Mesothelial cell of epicardium (in vitro differentiated cells): ENCODE measurements around the gene SPATS2L. TPM values are rescaled to one million over a fixed set of nuclear protein-coding genes. Genes with fewer than 3 reads are reported as not detected.
A peak's percentile ranks its signal among the peaks of the same experiment; 100 is the strongest.

ENCODE experiments used
- DNase-seq, 2 experiments: peaks; one replicate each; pipeline ENCODE4 v3.0.0; 2021; ENCODE audit warnings: low spot score in 2 of 2; ENCODE audit not compliant: unreplicated experiment in 2 of 2
- H3K27ac Mint-ChIP-seq: 2 replicates; pipeline ENCODE4 v1.8.0; 2021; ENCODE audit warnings: mixed read lengths
- H3K27me3 Mint-ChIP-seq: 2 replicates; pipeline ENCODE4 v1.8.0; 2021; ENCODE audit warnings: low read depth, mixed read lengths
- H3K36me3 Mint-ChIP-seq: 2 replicates; pipeline ENCODE4 v1.8.0; 2021; ENCODE audit warnings: mixed read lengths
- H3K4me1 Mint-ChIP-seq: 2 replicates; pipeline ENCODE4 v1.8.0; 2021; ENCODE audit warnings: mixed read lengths
- H3K4me3 Mint-ChIP-seq: 2 replicates; pipeline ENCODE4 v1.8.0; 2021; ENCODE audit warnings: mild to moderate bottlenecking, moderate library complexity, mixed read lengths
- H3K9me3 Mint-ChIP-seq: 2 replicates; pipeline ENCODE4 v1.8.0; 2021; ENCODE audit warnings: mixed read lengths
- total RNA-seq: library from RNA; stranded (reverse); gene quantifications from 3 replicates; pipeline ENCODE4 v1.2.1, GENCODE V29; 2021
- TF ChIP-seq, protein P1 (sequence below): fragments of 200-600 bp; sonication (generic); IDR thresholded peaks from one replicate; pipeline ENCODE4 v1.5.0; 2021; ENCODE audit warnings: antibody characterized with exemption; ENCODE audit not compliant: unreplicated experiment

SPATS2L gene
- total RNA-seq, 1 donor from 2014 or later = 84.8 TPM

DNA sequence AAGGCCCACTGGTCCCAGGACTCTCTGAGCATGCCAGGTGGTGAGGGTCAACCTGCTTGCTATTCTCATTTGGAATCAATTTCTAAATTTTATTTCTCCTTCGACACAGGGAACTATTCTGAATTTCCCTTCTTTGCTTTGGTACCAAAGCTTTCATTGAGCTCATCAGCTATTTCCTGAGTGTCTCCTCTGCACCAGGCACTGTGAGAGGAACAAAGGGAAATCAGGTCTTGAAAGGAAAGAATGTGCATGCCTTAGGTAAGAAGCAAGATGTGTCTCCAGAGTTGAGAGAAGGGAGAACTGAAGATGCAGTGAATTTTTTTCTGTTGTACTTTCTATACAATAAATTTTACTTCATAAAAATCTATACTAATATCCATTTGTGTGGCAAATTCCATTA, 17.9 kb downstream of the SPATS2L start:
- Mint-ChIP-seq H3K9me3 (no peaks in the 10 kb centered on the region), H3K27ac (no peak overlapping the region), H3K4me1 (peaks cover 41% of the 10 kb centered on the region), H3K36me3 (no peaks in the 10 kb centered on the region), H3K4me3 (no peak overlapping the region), H3K27me3 (no peaks in the 10 kb centered on the region)
- DNase-seq = no peak
- TF ChIP-seq, protein P1, sequence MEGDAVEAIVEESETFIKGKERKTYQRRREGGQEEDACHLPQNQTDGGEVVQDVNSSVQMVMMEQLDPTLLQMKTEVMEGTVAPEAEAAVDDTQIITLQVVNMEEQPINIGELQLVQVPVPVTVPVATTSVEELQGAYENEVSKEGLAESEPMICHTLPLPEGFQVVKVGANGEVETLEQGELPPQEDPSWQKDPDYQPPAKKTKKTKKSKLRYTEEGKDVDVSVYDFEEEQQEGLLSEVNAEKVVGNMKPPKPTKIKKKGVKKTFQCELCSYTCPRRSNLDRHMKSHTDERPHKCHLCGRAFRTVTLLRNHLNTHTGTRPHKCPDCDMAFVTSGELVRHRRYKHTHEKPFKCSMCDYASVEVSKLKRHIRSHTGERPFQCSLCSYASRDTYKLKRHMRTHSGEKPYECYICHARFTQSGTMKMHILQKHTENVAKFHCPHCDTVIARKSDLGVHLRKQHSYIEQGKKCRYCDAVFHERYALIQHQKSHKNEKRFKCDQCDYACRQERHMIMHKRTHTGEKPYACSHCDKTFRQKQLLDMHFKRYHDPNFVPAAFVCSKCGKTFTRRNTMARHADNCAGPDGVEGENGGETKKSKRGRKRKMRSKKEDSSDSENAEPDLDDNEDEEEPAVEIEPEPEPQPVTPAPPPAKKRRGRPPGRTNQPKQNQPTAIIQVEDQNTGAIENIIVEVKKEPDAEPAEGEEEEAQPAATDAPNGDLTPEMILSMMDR = no peak

DNA sequence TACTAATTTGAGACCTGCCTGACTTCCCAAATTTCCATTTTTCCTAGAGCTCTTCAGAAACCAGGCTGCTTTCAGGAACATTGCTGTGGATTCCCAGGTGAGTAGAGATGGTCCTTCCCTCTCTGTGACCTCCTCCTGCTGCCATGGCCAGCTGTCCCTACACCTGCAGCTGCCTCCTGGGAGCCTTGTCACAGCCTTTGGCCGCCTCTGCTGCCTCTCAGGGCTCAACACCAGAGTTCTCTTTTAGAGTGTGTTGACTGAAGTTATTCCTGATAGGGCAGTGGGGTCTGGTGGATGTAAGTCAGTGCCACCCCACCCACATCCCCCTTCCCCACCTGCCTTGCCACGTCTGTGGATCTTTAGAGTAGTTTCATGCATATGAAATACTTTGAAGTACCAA, 22.9 kb downstream of the SPATS2L start:
- Mint-ChIP-seq H3K9me3 (no peaks in the 10 kb centered on the region), H3K27me3 (no peaks in the 10 kb centered on the region), H3K4me1 (peaks cover 27% of the 10 kb centered on the region), H3K4me3 (no peak overlapping the region), H3K27ac (peak overlapping the region; percentile 82), H3K36me3 (peaks cover 4% of the 10 kb centered on the region)
- TF ChIP-seq, protein P1 = no peak
- no peak for DNase-seq

GRCh38 chr2:200329798-200330197, 23.3 kb downstream of the SPATS2L start:
- Mint-ChIP-seq H3K9me3 (no peaks in the 10 kb centered on the region), H3K36me3 (peaks cover 6% of the 10 kb centered on the region), H3K4me1 (peaks cover 27% of the 10 kb centered on the region), H3K4me3 (no peak overlapping the region), H3K27me3 (no peaks in the 10 kb centered on the region), H3K27ac (peak overlapping the region; percentile 82)
- TF ChIP-seq, protein P1 = no peak
- no peak for DNase-seq

GRCh38 chr2:200330351-200331060, 24.0 kb downstream of the SPATS2L start:
- H3K9me3 Mint-ChIP-seq = no peaks in the 10 kb centered on the region
- peak overlapping the region; percentile 82 for H3K27ac Mint-ChIP-seq
- H3K4me1 Mint-ChIP-seq = peaks cover 31% of the 10 kb centered on the region
- DNase-seq = no peak
- H3K36me3 Mint-ChIP-seq = peaks cover 9% of the 10 kb centered on the region
- TF ChIP-seq, protein P1 = no peak
- no peaks in the 10 kb centered on the region for H3K27me3 Mint-ChIP-seq
- H3K4me3 Mint-ChIP-seq = no peak overlapping the region

GRCh38 chr2:200331061-200331400, 24.5 kb downstream of the SPATS2L start:
- Mint-ChIP-seq H3K4me3 (no peak overlapping the region), H3K27ac (peak overlapping the region; percentile 73), H3K9me3 (no peaks in the 10 kb centered on the region)

More at GRCh38 chr2:200331061-200331400, 24.5 kb downstream of the SPATS2L start:
- Mint-ChIP-seq H3K27me3 (no peaks in the 10 kb centered on the region), H3K36me3 (peaks cover 9% of the 10 kb centered on the region), H3K4me1 (peaks cover 33% of the 10 kb centered on the region)
- DNase-seq = no peak
- TF ChIP-seq, protein P1 = no peak
